Mammary epithelial cell (primary cell): ENCODE measurements around the gene NME7.

Source experiments
- CTCF ChIP-seq, 2 donors: IDR thresholded peaks in 1 of 2; conservative IDR thresholded peaks in 1 of 2; 2 replicates each; pipeline ENCODE4 v1.5.1; 2011 to 2012; ENCODE audit warnings: inconsistent platforms in 2 of 2, low read length in 2 of 2, mild to moderate bottlenecking in 2 of 2, control low read depth in 1 of 2, low read depth in 1 of 2; ENCODE audit not compliant: insufficient read depth in 1 of 2; ENCODE audit errors: extremely low read depth in 1 of 2
- EZH2 ChIP-seq: IDR thresholded peaks from 2 replicates; pipeline ENCODE4 v1.6.1; 2012; ENCODE audit warnings: low read length, inconsistent platforms, borderline replicate concordance

- TF ChIP-seq EZH2 (no peak), CTCF (conservative IDR thresholded peaks at IDR 0.05 in 1 of 2, IDR thresholded peaks at IDR 0.05 in 1 of 2; ENCODE audit: extremely low read depth in 1 of 2, insufficient read depth in 1 of 2, low read depth in 1 of 2, low read length in 2 of 2) (no peak)
These were observed 127.0 kb downstream of the NME7 start for GRCh38 chr1:169240449-169241232.
